Caco-2 (cell line): ENCODE results near the gene NRIP1. TPM values are rescaled to one million over a fixed set of nuclear protein-coding genes. Genes with fewer than 3 reads are reported as not detected.

Source experiments
- BruUV-seq: library from RNA; stranded (reverse); fragments of 400-500 nt; replicated peaks from 2 replicates; lab custom pipeline; 2021; lab: Mats Ljungman, UMichigan
- CTCF ChIA-PET: fragments of 300-600 bp; sonication (Branson Sonifier 250); formaldehyde crosslinking; loops from one replicate; lab custom pipeline; 2022; ENCODE audit warnings: antibody characterized with exemption; lab: Charles Lee
- POLR2A ChIA-PET: fragments of 300-600 bp; sonication (Branson Sonifier 250); formaldehyde crosslinking; loops from one replicate; lab custom pipeline; 2022; ENCODE audit warnings: antibody characterized with exemption; lab: Charles Lee
- DNase-seq, 2 experiments: peaks; one replicate each; pipeline versions ENCODE4 v3.0.0 to v3.0.0-alpha.2; 2020 to 2022
- H3K27me3 ChIP-seq: replicated peaks from 2 replicates; pipeline ENCODE4 v1.6.0; 2011; ENCODE audit warnings: low read length; ENCODE audit not compliant: control insufficient read depth, insufficient read depth
- H3K36me3 ChIP-seq: 2 replicates; pipeline ENCODE4 v1.5.1; 2011; ENCODE audit warnings: low read length; ENCODE audit not compliant: control insufficient read depth, insufficient read depth
- H3K4me1 ChIP-seq: fragments of 250-450 bp; sonication (Bioruptor Pico); 2 replicates; pipeline ENCODE4 v1.5.1; 2020; ENCODE audit warnings: mild to moderate bottlenecking
- H3K4me3 ChIP-seq: 2 replicates; pipeline ENCODE4 v1.5.1; 2011; ENCODE audit warnings: low read depth, mild to moderate bottlenecking, control low read depth, low read length
- H3K9me3 ChIP-seq: fragments of 250-450 bp; sonication (Bioruptor Pico); 2 replicates; pipeline ENCODE4 v1.5.1; 2020; ENCODE audit warnings: mild to moderate bottlenecking, moderate library complexity
- H3K27ac Mint-ChIP-seq: one replicate; pipeline ENCODE4 v1.8.0; 2022; ENCODE audit warnings: mixed read lengths; ENCODE audit not compliant: unreplicated experiment
- H3K27me3 Mint-ChIP-seq: one replicate; pipeline ENCODE4 v1.8.0; 2022; ENCODE audit warnings: mixed read lengths; ENCODE audit not compliant: insufficient read depth, unreplicated experiment
- H3K36me3 Mint-ChIP-seq: one replicate; pipeline ENCODE4 v1.8.0; 2022; ENCODE audit warnings: mild to moderate bottlenecking, mixed read lengths; ENCODE audit not compliant: insufficient read depth, unreplicated experiment
- H3K4me1 Mint-ChIP-seq: one replicate; pipeline ENCODE4 v1.8.0; 2022; ENCODE audit warnings: low read depth, mixed read lengths; ENCODE audit not compliant: unreplicated experiment
- H3K4me3 Mint-ChIP-seq: one replicate; pipeline ENCODE4 v1.8.0; 2022; ENCODE audit warnings: mild to moderate bottlenecking, moderate library complexity, mixed read lengths; ENCODE audit not compliant: unreplicated experiment
- H3K9me3 Mint-ChIP-seq: one replicate; pipeline ENCODE4 v1.8.0; 2022; ENCODE audit warnings: mixed read lengths; ENCODE audit not compliant: unreplicated experiment
- CTCF ChIP-seq, 2 experiments: fragments of 200-600 bp in 1 of 2; IDR thresholded peaks; 1 replicate in 1 of 2; 2 replicates in 1 of 2; pipeline versions ENCODE4 v1.5.1 to v1.8.0; 2011 to 2022; ENCODE audit warnings: antibody characterized with exemption in 1 of 2, control low read depth in 1 of 2, inconsistent platforms in 1 of 2, low read depth in 1 of 2, low read length in 1 of 2, mild to moderate bottlenecking in 1 of 2, moderate library complexity in 1 of 2; ENCODE audit not compliant: insufficient read depth in 1 of 2, severe bottlenecking in 1 of 2, unreplicated experiment in 1 of 2
- intact Hi-C: fragments of 100-400 bp; cut with micrococcal nuclease; formaldehyde crosslinking; loops from one replicate; pipeline ENCODE4 v1.10.0; 2022; ENCODE audit not compliant: unreplicated experiment
- total RNA-seq: library from RNA; stranded (reverse); gene quantifications from 2 replicates; pipeline ENCODE4 v1.2.3, GENCODE V29; 2022

Gene NRIP1
- total RNA-seq, 1 experiment from 2014 or later, result 28.6 TPM

GRCh38 chr21:15090390-15090789 lies 25.6 kb upstream of the NRIP1 start:
- H3K4me1 ChIP-seq, result no peaks in the 10 kb centered on the region
- no peaks in the 10 kb centered on the region for H3K36me3 ChIP-seq
- Mint-ChIP-seq H3K27ac (no peak overlapping the region), H3K36me3 (no peaks in the 10 kb centered on the region), H3K4me1 (no peaks in the 10 kb centered on the region), H3K4me3 (no peak overlapping the region), H3K27me3 (no peaks in the 10 kb centered on the region), H3K9me3 (no peaks in the 10 kb centered on the region)
- no peak for TF ChIP-seq CTCF (IDR thresholded peaks at IDR 0.05; ENCODE audit: insufficient read depth in 1 of 2, low read depth in 1 of 2, low read length in 1 of 2, severe bottlenecking in 1 of 2, unreplicated experiment in 1 of 2)
- ChIA-PET CTCF (no interaction called here), POLR2A (no interaction called here)
- H3K9me3 ChIP-seq, result no peaks in the 10 kb centered on the region
- no peak overlapping the region for H3K4me3 ChIP-seq
- DNase-seq, result no peak
- BruUV-seq, result no TSS peak
- no peaks in the 10 kb centered on the region for H3K27me3 ChIP-seq
- intact Hi-C loops, result no loop called here

GRCh38 chr21:15088488-15088887 lies 23.7 kb upstream of the NRIP1 start:
- H3K4me3 Mint-ChIP-seq, result no peak overlapping the region
- no peaks in the 10 kb centered on the region for H3K27me3 Mint-ChIP-seq
- H3K9me3 Mint-ChIP-seq, result no peaks in the 10 kb centered on the region
- intact Hi-C loops, result no loop called here
- Histone ChIP-seq H3K4me3 (no peak overlapping the region), H3K4me1 (no peaks in the 10 kb centered on the region), H3K36me3 (no peaks in the 10 kb centered on the region), H3K9me3 (no peaks in the 10 kb centered on the region), H3K27me3 (no peaks in the 10 kb centered on the region)
- no peak for TF ChIP-seq CTCF (IDR thresholded peaks at IDR 0.05; ENCODE audit: insufficient read depth in 1 of 2, low read depth in 1 of 2, low read length in 1 of 2, severe bottlenecking in 1 of 2, unreplicated experiment in 1 of 2)
- POLR2A ChIA-PET, result no interaction called here
- H3K27ac Mint-ChIP-seq, result no peak overlapping the region
- DNase-seq, result no peak
- H3K4me1 Mint-ChIP-seq, result no peaks in the 10 kb centered on the region
- no peaks in the 10 kb centered on the region for H3K36me3 Mint-ChIP-seq
- BruUV-seq, result no TSS peak
- CTCF ChIA-PET, result no interaction called here

- no peak overlapping the region for H3K27ac Mint-ChIP-seq
Observed at GRCh38 chr21:15084668-15085067, 19.9 kb upstream of the NRIP1 start.

More at GRCh38 chr21:15084668-15085067, 19.9 kb upstream of the NRIP1 start:
- no peaks in the 10 kb centered on the region for H3K27me3 Mint-ChIP-seq
- no peaks in the 10 kb centered on the region for H3K36me3 Mint-ChIP-seq
- no peaks in the 10 kb centered on the region for H3K9me3 Mint-ChIP-seq
- DNase-seq, result no peak
- POLR2A ChIA-PET, result interaction anchor here (0.5 kb wide), 1 partner anchor 19 kb away, joined by 4 read pairs; no protein-coding TSS in a partner anchor
- no peak for TF ChIP-seq CTCF (IDR thresholded peaks at IDR 0.05; ENCODE audit: insufficient read depth in 1 of 2, low read depth in 1 of 2, low read length in 1 of 2, severe bottlenecking in 1 of 2, unreplicated experiment in 1 of 2)
- Histone ChIP-seq H3K4me1 (no peaks in the 10 kb centered on the region), H3K27me3 (no peaks in the 10 kb centered on the region), H3K36me3 (no peaks in the 10 kb centered on the region), H3K9me3 (no peaks in the 10 kb centered on the region), H3K4me3 (no peak overlapping the region)
- no TSS peak for BruUV-seq
- intact Hi-C loops, result no loop called here
- no peaks in the 10 kb centered on the region for H3K4me1 Mint-ChIP-seq
- H3K4me3 Mint-ChIP-seq, result no peak overlapping the region
- CTCF ChIA-PET, result no interaction called here
